GM23248 (cell line): Measurements from ENCODE around the gene GNAI2. TPM values are rescaled to one million over a fixed set of nuclear protein-coding genes. Genes with fewer than 3 reads are reported as not detected.

Experiments used
- DNase-seq: peaks from one replicate; pipeline ENCODE4 v3.0.0-alpha.2; 2015
- H2AFZ ChIP-seq: fragments of 200-600 bp; sonication (generic); 2 replicates; pipeline ENCODE4 v1.6.1; 2016; ENCODE audit warnings: antibody characterized with exemption
- H3F3A ChIP-seq: fragments of 200-600 bp; sonication (generic); 2 replicates; pipeline ENCODE4 v1.6.1; 2016; ENCODE audit warnings: mild to moderate bottlenecking, antibody characterized with exemption, mixed run types; ENCODE audit not compliant: insufficient read depth
- H3K27ac ChIP-seq: fragments of 200-600 bp; sonication (generic); 2 replicates; pipeline ENCODE4 v1.5.1; 2016; ENCODE audit warnings: mild to moderate bottlenecking
- H3K27me3 ChIP-seq: fragments of 200-600 bp; sonication (generic); replicated peaks from 2 replicates; pipeline ENCODE4 v1.6.1; 2016; ENCODE audit warnings: mild to moderate bottlenecking; ENCODE audit not compliant: insufficient read depth
- H3K36me3 ChIP-seq: fragments of 200-600 bp; sonication (generic); 2 replicates; pipeline ENCODE4 v1.6.1; 2016; ENCODE audit warnings: low read depth, mild to moderate bottlenecking
- H3K4me1 ChIP-seq: fragments of 200-600 bp; sonication (generic); 2 replicates; pipeline ENCODE4 v1.6.1; 2016; ENCODE audit warnings: mild to moderate bottlenecking; ENCODE audit not compliant: insufficient read depth
- H3K4me2 ChIP-seq: fragments of 200-600 bp; sonication (generic); one replicate; pipeline ENCODE4 v1.6.1; 2016; ENCODE audit warnings: mild to moderate bottlenecking; ENCODE audit not compliant: unreplicated experiment
- H3K4me3 ChIP-seq: fragments of 200-600 bp; sonication (generic); 2 replicates; pipeline ENCODE4 v1.5.1; 2016; ENCODE audit warnings: mild to moderate bottlenecking
- H3K79me2 ChIP-seq: fragments of 200-600 bp; sonication (generic); 2 replicates; pipeline ENCODE4 v1.6.1; 2016; ENCODE audit warnings: mild to moderate bottlenecking; ENCODE audit not compliant: insufficient read depth
- H3K9ac ChIP-seq: fragments of 200-600 bp; sonication (generic); 2 replicates; pipeline ENCODE4 v1.6.1; 2016; ENCODE audit warnings: mild to moderate bottlenecking
- H3K9me2 ChIP-seq: fragments of 200-600 bp; sonication (generic); 2 replicates; pipeline ENCODE4 v1.6.1; 2016; ENCODE audit warnings: mixed run types, mild to moderate bottlenecking, moderate library complexity; ENCODE audit not compliant: insufficient read depth
- H3K9me3 ChIP-seq: fragments of 200-600 bp; sonication (generic); one replicate; pipeline ENCODE4 v1.6.1; 2017; ENCODE audit warnings: low read depth
- H4K20me1 ChIP-seq: fragments of 200-600 bp; sonication (generic); 2 replicates; pipeline ENCODE4 v1.6.0; 2016; ENCODE audit not compliant: insufficient read depth
- EZH2 ChIP-seq: fragments of 200-600 bp; sonication (generic); IDR thresholded peaks from 2 replicates; pipeline ENCODE4 v1.6.1; 2018; ENCODE audit warnings: antibody characterized with exemption, mild to moderate bottlenecking; ENCODE audit not compliant: insufficient read depth, poor library complexity, severe bottlenecking
- EZH2phosphoT487 ChIP-seq: fragments of 200-600 bp; sonication (generic); IDR thresholded peaks from 2 replicates; pipeline ENCODE4 v1.6.1; 2018; ENCODE audit warnings: antibody characterized with exemption, moderate library complexity, mild to moderate bottlenecking, low read depth; ENCODE audit not compliant: insufficient read depth
- WGBS, 2 experiments: methylation state at CpG; one replicate each; pipeline ENCODE4 v1.1.6; 2015 to 2017; ENCODE audit warnings: low lambda C conversion rate in 2 of 2, low coverage in 1 of 2; ENCODE audit errors: missing lambda C conversion rate in 2 of 2; 5-methylcytosine and 5-hydroxymethylcytosine counted together
- in situ Hi-C: fragments of 300-500 bp; cut with MboI; formaldehyde crosslinking; loops from 2 replicates; pipeline ENCODE4 v1.15.0; 2020
- polyA plus RNA-seq: library from polyadenylated mRNA; unstranded; fragments of >200 nt; fragmentation: Nextera tagmentation; extraction: Ambion mirVana; gene quantifications from 2 replicates; pipeline ENCODE4 v1.2.1, GENCODE V29; 2016
- total RNA-seq: library from RNA; depleted of rRNA; stranded (reverse); fragments of >200 nt; shearing (Covaris generic); gene quantifications from 2 replicates; pipeline ENCODE4 v1.2.3, GENCODE V29; 2014

The GNAI2 gene
- total and polyA plus RNA-seq, 2 experiments from 2014 or later = 424 to 427 TPM

- Histone ChIP-seq H3K79me2 (no peaks in the 10 kb centered on the region), H3K9me2 (no peaks in the 10 kb centered on the region), H3K27me3 (no peaks in the 10 kb centered on the region), H4K20me1 (no peaks in the 10 kb centered on the region), H3K9me3 (no peaks in the 10 kb centered on the region), H3K27ac (no peak overlapping the region), H3K4me3 (peak overlapping the region; percentile 90), H3K36me3 (no peaks in the 10 kb centered on the region), H3K4me1 (peaks cover 11% of the 10 kb centered on the region), H3F3A (peaks cover 11% of the 10 kb centered on the region), H3K9ac (peak overlapping the region; percentile 93), H3K4me2 (peak overlapping the region; percentile 94), H2AFZ (peak overlapping the region; percentile 94; the same call in 1 of the 2 replicates)
- WGBS, 2 experiments = 50 to 54% methylated on average over 7 to 9 of the region's 9 CpGs
- DNase-seq = peak; percentile 45
- no peak for TF ChIP-seq EZH2
- TF ChIP-seq EZH2phosphoT487 = no peak
- in situ Hi-C loops = no loop called here
Measured at GRCh38 chr3:50297896-50298725, 62.1 kb downstream of the GNAI2 start.

GRCh38 chr3:50298836-50299637, 63.0 kb downstream of the GNAI2 start, which contains the start of the genes HYAL3 and NAA80:
Gene HYAL3 (minus strand): TSS chr3:50299405. CDS start chr3:50295602, 3,803 bp downstream.
Gene NAA80 (minus strand): TSS chr3:50299405. CDS start chr3:50297463, 1,942 bp downstream.
- in situ Hi-C loops = no loop called here
- TF ChIP-seq EZH2phosphoT487 (no peak), EZH2 (no peak)
- WGBS, 2 experiments = 1% methylated on average over 50 to 51 of the region's 61 CpGs
- H3K79me2 ChIP-seq = no peaks in the 10 kb centered on the region
- peaks cover 11% of the 10 kb centered on the region for H3K4me1 ChIP-seq
- peak within 1 kb of the TSS; percentile 89 for H3K27ac ChIP-seq
- H3K9me3 ChIP-seq = no peaks in the 10 kb centered on the region
- H3K9ac ChIP-seq = peak within 1 kb of the TSS; percentile 93
- H3K27me3 ChIP-seq = no peaks in the 10 kb centered on the region
- peak within 1 kb of the TSS; percentile 90 for H3K4me3 ChIP-seq
- H4K20me1 ChIP-seq = no peaks in the 10 kb centered on the region
- peak; percentile 100 for DNase-seq
- peak within 1 kb of the TSS; percentile 94 for H3K4me2 ChIP-seq
- H3F3A ChIP-seq = peaks cover 11% of the 10 kb centered on the region
- no peaks in the 10 kb centered on the region for H3K36me3 ChIP-seq
- peak within 1 kb of the TSS; percentile 94 for H2AFZ ChIP-seq
- H3K9me2 ChIP-seq = no peaks in the 10 kb centered on the region

GRCh38 chr3:50299638-50299928, 63.6 kb downstream of the GNAI2 start:
- DNase-seq = no peak
- TF ChIP-seq EZH2 (no peak), EZH2phosphoT487 (no peak)
- H3K9me2 ChIP-seq = no peaks in the 10 kb centered on the region
- peak overlapping the region; percentile 82 for H3K9ac ChIP-seq
- in situ Hi-C loops = no loop called here
- 2 to 3% methylated on average over 12 of the region's 12 CpGs for WGBS, 2 experiments
- no peaks in the 10 kb centered on the region for H3K79me2 ChIP-seq
- peak overlapping the region; percentile 89 for H3K27ac ChIP-seq
- peaks cover 11% of the 10 kb centered on the region for H3K4me1 ChIP-seq
- no peaks in the 10 kb centered on the region for H3K9me3 ChIP-seq
- peak overlapping the region; percentile 75 for H2AFZ ChIP-seq
- peak overlapping the region; percentile 80 for H3K4me2 ChIP-seq
- H3K4me3 ChIP-seq = peak overlapping the region; percentile 68
- H3K27me3 ChIP-seq = no peaks in the 10 kb centered on the region
- H3F3A ChIP-seq = peaks cover 11% of the 10 kb centered on the region
- H4K20me1 ChIP-seq = no peaks in the 10 kb centered on the region
- H3K36me3 ChIP-seq = no peaks in the 10 kb centered on the region

GRCh38 chr3:50299929-50300680, 64.1 kb downstream of the GNAI2 start:
- Histone ChIP-seq H3K79me2 (no peaks in the 10 kb centered on the region), H3K9ac (peak overlapping the region; percentile 82), H2AFZ (peak overlapping the region; percentile 75), H3K4me2 (peak overlapping the region; percentile 80), H3K4me1 (peaks cover 11% of the 10 kb centered on the region), H3K36me3 (no peaks in the 10 kb centered on the region), H3K9me3 (no peaks in the 10 kb centered on the region), H4K20me1 (no peaks in the 10 kb centered on the region), H3K27ac (peak overlapping the region; percentile 89), H3F3A (peaks cover 11% of the 10 kb centered on the region), H3K4me3 (peak overlapping the region; percentile 68), H3K9me2 (no peaks in the 10 kb centered on the region), H3K27me3 (no peaks in the 10 kb centered on the region)
- in situ Hi-C loops = no loop called here
- TF ChIP-seq EZH2 (no peak), EZH2phosphoT487 (no peak)
- 33 to 36% methylated on average over 12 of the region's 12 CpGs for WGBS, 2 experiments
- DNase-seq = peak; percentile 86
